ENCODE measurements around the gene ATP2A1.

The ATP2A1 gene

DNA sequence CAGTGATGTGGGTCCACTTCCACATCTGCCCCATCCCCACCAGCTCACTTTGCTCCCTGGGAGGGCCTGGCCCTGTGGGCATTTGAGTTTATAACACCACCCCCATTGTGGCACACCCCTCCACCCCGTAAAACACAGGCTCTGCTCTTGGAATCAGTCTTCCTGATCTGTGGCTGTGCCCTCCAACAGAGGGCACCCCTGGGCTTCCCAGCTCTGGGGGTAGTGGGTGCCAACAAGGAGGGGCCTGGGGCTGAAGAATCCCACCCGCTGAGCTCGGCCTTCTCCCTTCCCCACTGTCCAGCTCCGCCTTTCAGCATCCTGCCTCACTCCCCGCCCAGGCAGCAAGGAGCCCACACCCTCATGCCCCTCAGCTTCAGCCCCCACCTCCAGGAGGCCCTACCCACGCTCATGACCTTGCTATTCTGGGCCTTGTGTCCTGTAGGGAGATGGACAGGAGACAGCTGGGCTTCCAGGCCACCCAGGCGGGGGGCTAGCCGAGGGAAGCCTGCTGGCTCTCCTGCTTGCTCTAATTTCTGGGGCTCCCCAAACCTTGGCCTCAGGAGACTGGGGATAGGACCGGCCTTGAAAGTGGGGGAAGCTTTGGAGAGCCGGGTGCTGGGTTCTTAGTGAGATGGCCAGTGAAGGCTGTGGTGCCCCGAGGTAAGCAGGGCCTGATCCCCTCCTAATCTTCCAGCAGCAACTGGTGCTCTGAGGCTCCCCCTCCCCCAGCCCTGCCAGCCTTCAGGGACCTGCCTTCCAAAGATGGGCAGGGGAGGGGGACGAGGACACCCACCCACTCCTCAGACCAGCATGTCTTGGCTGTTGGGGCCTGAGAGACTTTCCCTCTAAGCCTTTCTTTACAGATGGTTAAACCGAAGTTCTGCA lies 2.9 kb upstream of the ATP2A1 start:
- no peak overlapping the region for H3K4me3 ChIP-seq (ENCODE audit: control insufficient read depth, low read depth, low read length)
- TF ChIP-seq CTCF (IDR thresholded peaks at IDR 0.05; ENCODE audit: control insufficient read depth, insufficient read depth, low read depth, low read length, missing control alignments) = peak; percentile 10
- no peak for DNase-seq (ENCODE audit: low read depth)

GRCh38 chr16:28876019-28876659 lies 2.1 kb upstream of the ATP2A1 start:
- no peak for DNase-seq (ENCODE audit: low read depth)
- TF ChIP-seq CTCF (IDR thresholded peaks at IDR 0.05; ENCODE audit: control insufficient read depth, insufficient read depth, low read depth, low read length, missing control alignments) = no peak
- H3K4me3 ChIP-seq (ENCODE audit: control insufficient read depth, low read depth, low read length) = no peak overlapping the region

GRCh38 chr16:28876973-28877654 lies 1.2 kb upstream of the ATP2A1 start:
- TF ChIP-seq CTCF (IDR thresholded peaks at IDR 0.05; ENCODE audit: control insufficient read depth, insufficient read depth, low read depth, low read length, missing control alignments) = no peak
- DNase-seq (ENCODE audit: low read depth) = no peak
- no peak overlapping the region for H3K4me3 ChIP-seq (ENCODE audit: control insufficient read depth, low read depth, low read length)

GRCh38 chr16:28877655-28878000 lies 660 bp upstream of the ATP2A1 start:
- no peak for DNase-seq (ENCODE audit: low read depth)
- no peak overlapping the region for H3K4me3 ChIP-seq (ENCODE audit: control insufficient read depth, low read depth, low read length)
- no peak for TF ChIP-seq CTCF (IDR thresholded peaks at IDR 0.05; ENCODE audit: control insufficient read depth, insufficient read depth, low read depth, low read length, missing control alignments)

GRCh38 chr16:28879261-28879840 lies 1.1 kb downstream of the ATP2A1 start:
- peak overlapping the region; percentile 86 for H3K4me3 ChIP-seq (ENCODE audit: control insufficient read depth, low read depth, low read length)
- no peak for DNase-seq (ENCODE audit: low read depth)
- TF ChIP-seq CTCF (IDR thresholded peaks at IDR 0.05; ENCODE audit: control insufficient read depth, insufficient read depth, low read depth, low read length, missing control alignments) = no peak

GRCh38 chr16:28879841-28880588 lies 1.7 kb downstream of the ATP2A1 start:
- peak overlapping the region; percentile 86 for H3K4me3 ChIP-seq (ENCODE audit: control insufficient read depth, low read depth, low read length)
- TF ChIP-seq CTCF (IDR thresholded peaks at IDR 0.05; ENCODE audit: control insufficient read depth, insufficient read depth, low read depth, low read length, missing control alignments) = no peak
- DNase-seq (ENCODE audit: low read depth) = peak; percentile 25
